Peyer's patch (tissue), 4 donors: ENCODE data around the gene PKIG.

Experiments
- CTCF ChIP-seq, 6 experiments: fragments of 450-650 bp in 4 of 6; fragments of 200-600 bp in 2 of 6; sonication (generic) in 1 of 6; IDR thresholded peaks; one replicate each; pipeline ENCODE4 v1.5.1; 2017 to 2019; ENCODE audit warnings: antibody characterized with exemption in 6 of 6, mild to moderate bottlenecking in 3 of 6, moderate library complexity in 1 of 6
- POLR2A ChIP-seq, 2 donors: fragments of 450-650 bp; IDR thresholded peaks; one replicate each; pipeline ENCODE4 v1.5.1; 2017; ENCODE audit warnings: antibody characterized with exemption in 2 of 2, mild to moderate bottlenecking in 2 of 2, moderate library complexity in 2 of 2

GRCh38 chr20:44664131-44664530 is 81.8 kb downstream of the PKIG start:
- TF ChIP-seq CTCF (IDR thresholded peaks at IDR 0.05) (no peak), POLR2A (IDR thresholded peaks at IDR 0.05) (no peak)
